Gastroesophageal sphincter (tissue), 3 donors: ENCODE data around the gene CD34.

Experiments used
- POLR2A ChIP-seq, 2 donors: fragments of 450-650 bp; IDR thresholded peaks; one replicate each; pipeline ENCODE4 v1.6.1; 2017; ENCODE audit warnings: antibody characterized with exemption in 2 of 2, mild to moderate bottlenecking in 2 of 2, moderate library complexity in 1 of 2
- POLR2AphosphoS5 ChIP-seq: sonication (generic); formaldehyde crosslinking; IDR thresholded peaks from one replicate; pipeline ENCODE4 v1.6.1; 2017; ENCODE audit warnings: antibody characterized with exemption
- TF ChIP-seq, protein P1 (sequence below), 4 experiments: fragments of 200-600 bp in 2 of 4; fragments of 450-650 bp in 2 of 4; sonication (generic) in 1 of 4; IDR thresholded peaks; one replicate each; pipeline ENCODE4 v1.5.1; 2017 to 2019; ENCODE audit warnings: antibody characterized with exemption in 4 of 4, mild to moderate bottlenecking in 2 of 4, moderate library complexity in 2 of 4

DNA sequence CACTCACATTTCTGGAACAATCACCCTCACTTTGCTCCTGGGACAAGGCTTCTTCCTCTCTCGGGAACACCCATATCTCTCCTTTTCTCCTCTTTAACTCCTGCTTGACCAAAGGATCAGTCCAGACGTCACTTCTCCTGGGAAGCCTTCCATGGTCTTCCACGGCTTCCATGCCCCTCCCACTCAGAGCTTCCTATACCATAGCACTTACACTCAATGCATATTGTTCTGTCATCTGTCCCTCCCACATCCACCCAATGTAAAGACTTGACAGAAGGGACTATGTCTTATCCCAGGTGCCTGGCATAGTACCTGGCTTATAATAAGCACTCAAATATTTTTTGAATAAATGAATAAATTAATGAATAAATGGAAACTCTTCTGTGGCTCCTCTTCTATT lies 28.2 kb downstream of the CD34 start:
- TF ChIP-seq, protein P1, sequence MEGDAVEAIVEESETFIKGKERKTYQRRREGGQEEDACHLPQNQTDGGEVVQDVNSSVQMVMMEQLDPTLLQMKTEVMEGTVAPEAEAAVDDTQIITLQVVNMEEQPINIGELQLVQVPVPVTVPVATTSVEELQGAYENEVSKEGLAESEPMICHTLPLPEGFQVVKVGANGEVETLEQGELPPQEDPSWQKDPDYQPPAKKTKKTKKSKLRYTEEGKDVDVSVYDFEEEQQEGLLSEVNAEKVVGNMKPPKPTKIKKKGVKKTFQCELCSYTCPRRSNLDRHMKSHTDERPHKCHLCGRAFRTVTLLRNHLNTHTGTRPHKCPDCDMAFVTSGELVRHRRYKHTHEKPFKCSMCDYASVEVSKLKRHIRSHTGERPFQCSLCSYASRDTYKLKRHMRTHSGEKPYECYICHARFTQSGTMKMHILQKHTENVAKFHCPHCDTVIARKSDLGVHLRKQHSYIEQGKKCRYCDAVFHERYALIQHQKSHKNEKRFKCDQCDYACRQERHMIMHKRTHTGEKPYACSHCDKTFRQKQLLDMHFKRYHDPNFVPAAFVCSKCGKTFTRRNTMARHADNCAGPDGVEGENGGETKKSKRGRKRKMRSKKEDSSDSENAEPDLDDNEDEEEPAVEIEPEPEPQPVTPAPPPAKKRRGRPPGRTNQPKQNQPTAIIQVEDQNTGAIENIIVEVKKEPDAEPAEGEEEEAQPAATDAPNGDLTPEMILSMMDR (IDR thresholded peaks at IDR 0.05), result no peak
- no peak for TF ChIP-seq POLR2A (IDR thresholded peaks at IDR 0.05)
- no peak for TF ChIP-seq POLR2AphosphoS5
